Liver (tissue), 9 donors: Measurements from ENCODE around the gene SMAD6. TPM values are rescaled to one million over a fixed set of nuclear protein-coding genes. Genes with fewer than 3 reads are reported as not detected.

Experiments used
- DNase-seq: peaks from one replicate; pipeline ENCODE4 v3.0.0-alpha.2; 2017; ENCODE audit warnings: low spot score
- H3K27ac ChIP-seq, 2 donors: one replicate each; pipeline ENCODE4 v1.7.0; 2013; ENCODE audit warnings: inconsistent platforms in 2 of 2, low read length in 2 of 2, control low read depth in 1 of 2, low read depth in 1 of 2, mild to moderate bottlenecking in 1 of 2
- H3K27me3 ChIP-seq, 4 donors: one replicate each; pipeline versions ENCODE4 v1.6.1 to v1.7.0; 2013; ENCODE audit warnings: low read length in 3 of 4, inconsistent platforms in 1 of 4, mild to moderate bottlenecking in 1 of 4, moderate library complexity in 1 of 4; ENCODE audit not compliant: control insufficient read depth in 4 of 4, insufficient read depth in 4 of 4
- H3K36me3 ChIP-seq, 4 donors: one replicate each; pipeline versions ENCODE4 v1.6.1 to v1.7.0; 2013; ENCODE audit warnings: low read length in 3 of 4, mild to moderate bottlenecking in 3 of 4, low read depth in 1 of 4, moderate library complexity in 1 of 4; ENCODE audit not compliant: control insufficient read depth in 4 of 4, insufficient read depth in 3 of 4
- H3K4me1 ChIP-seq, 4 donors: one replicate each; pipeline versions ENCODE4 v1.6.1 to v1.7.0; 2013; ENCODE audit warnings: low read length in 3 of 4, mild to moderate bottlenecking in 3 of 4, moderate library complexity in 1 of 4; ENCODE audit not compliant: control insufficient read depth in 4 of 4, insufficient read depth in 4 of 4
- H3K4me3 ChIP-seq, 3 donors: one replicate each; pipeline versions ENCODE4 v1.6.1 to v1.7.0; 2013; ENCODE audit warnings: low read length in 3 of 3, control low read depth in 1 of 3, low read depth in 1 of 3, mild to moderate bottlenecking in 1 of 3
- H3K9ac ChIP-seq, 2 donors: one replicate each; pipeline ENCODE4 v1.7.0; 2013; ENCODE audit warnings: low read length in 2 of 2, mild to moderate bottlenecking in 2 of 2, moderate library complexity in 2 of 2, control low read depth in 1 of 2, low read depth in 1 of 2
- H3K9me3 ChIP-seq, 4 donors: one replicate each; pipeline versions ENCODE4 v1.6.1 to v1.7.0; 2013; ENCODE audit warnings: low read length in 3 of 4; ENCODE audit not compliant: control insufficient read depth in 4 of 4
- ATF3 ChIP-seq: IDR thresholded peaks from 2 replicates; pipeline ENCODE4 v1.6.1; 2016; ENCODE audit warnings: antibody characterized with exemption
- CTCF ChIP-seq: fragments of 150-350 bp; IDR thresholded peaks from 2 replicates; pipeline ENCODE4 v1.5.1; 2017; ENCODE audit warnings: improper control_type of control experiment, low read depth, low read length; ENCODE audit not compliant: missing input control
- EGR1 ChIP-seq, 2 donors: IDR thresholded peaks; 2 replicates each; pipeline ENCODE4 v1.6.1; 2016 to 2018; ENCODE audit warnings: antibody characterized with exemption in 2 of 2, low read depth in 2 of 2
- FOXA1 ChIP-seq: IDR thresholded peaks from 2 replicates; pipeline ENCODE4 v1.6.1; 2016; ENCODE audit warnings: antibody characterized with exemption
- GABPA ChIP-seq, 2 donors: IDR thresholded peaks in 1 of 2; conservative IDR thresholded peaks in 1 of 2; 2 replicates each; pipeline ENCODE4 v1.6.1; 2016; ENCODE audit warnings: antibody characterized with exemption in 2 of 2, mild to moderate bottlenecking in 1 of 2, moderate library complexity in 1 of 2
- HNF4A ChIP-seq, 2 donors: conservative IDR thresholded peaks; 2 replicates each; pipeline ENCODE4 v1.6.1; 2016; ENCODE audit warnings: antibody characterized with exemption in 2 of 2, mild to moderate bottlenecking in 2 of 2
- HNF4G ChIP-seq: IDR thresholded peaks from 2 replicates; pipeline ENCODE4 v1.6.1; 2016; ENCODE audit warnings: antibody characterized with exemption
- JUND ChIP-seq, 2 donors: IDR thresholded peaks; 2 replicates each; pipeline ENCODE4 v1.6.1; 2016; ENCODE audit warnings: antibody characterized with exemption in 2 of 2
- MAX ChIP-seq: IDR thresholded peaks from 2 replicates; pipeline ENCODE4 v1.6.1; 2016; ENCODE audit warnings: antibody characterized with exemption
- NR2F2 ChIP-seq: IDR thresholded peaks from 2 replicates; pipeline ENCODE4 v1.6.1; 2016; ENCODE audit warnings: antibody characterized with exemption
- RAD21 ChIP-seq, 2 donors: IDR thresholded peaks; 2 replicates each; pipeline ENCODE4 v1.6.1; 2016; ENCODE audit warnings: antibody characterized with exemption in 2 of 2, mild to moderate bottlenecking in 2 of 2
- REST ChIP-seq: IDR thresholded peaks from 2 replicates; pipeline ENCODE4 v1.6.1; 2016; ENCODE audit warnings: antibody characterized with exemption, mild to moderate bottlenecking
- RXRA ChIP-seq, 2 donors: IDR thresholded peaks; 2 replicates each; pipeline ENCODE4 v1.6.1; 2017 to 2018; ENCODE audit warnings: antibody characterized with exemption in 2 of 2, mild to moderate bottlenecking in 1 of 2
- SP1 ChIP-seq: IDR thresholded peaks from 2 replicates; pipeline ENCODE4 v1.6.1; 2018; ENCODE audit warnings: antibody characterized with exemption, mild to moderate bottlenecking
- TAF1 ChIP-seq: conservative IDR thresholded peaks from 2 replicates; pipeline ENCODE4 v1.6.1; 2016; ENCODE audit warnings: antibody characterized with exemption, mild to moderate bottlenecking
- YY1 ChIP-seq: IDR thresholded peaks from 2 replicates; pipeline ENCODE4 v1.6.1; 2016; ENCODE audit warnings: antibody characterized with exemption, mild to moderate bottlenecking
- ZBTB33 ChIP-seq: IDR thresholded peaks from 2 replicates; pipeline ENCODE4 v1.6.1; 2016; ENCODE audit warnings: antibody characterized with exemption
- WGBS: extraction: QIAGEN DNeasy Blood & Tissue Kit; methylation state at CpG from one replicate; pipeline ENCODE4 v1.1.7; 2013; 5-methylcytosine and 5-hydroxymethylcytosine counted together
- polyA plus RNA-seq, 2 donors: library from polyadenylated mRNA; stranded (reverse) in 1 of 2; unstranded in 1 of 2; fragments of 200-250 nt in 1 of 2; fragments of >200 nt in 1 of 2; fragmentation: Nextera tagmentation in 1 of 2; extraction: Ambion mirVana in 1 of 2; gene quantifications; one replicate each; pipeline versions ENCODE4 v1.2.1 to v1.2.3, GENCODE V29; 2013 to 2015
- total RNA-seq, 2 donors: library from RNA; depleted of rRNA; stranded (reverse); fragments of >200 nt; gene quantifications; one replicate each; pipeline ENCODE4 v1.2.3, GENCODE V29; 2014
- donor health status: healthy.
- donor health status: healthy.
- donor health status: healthy.
- donor health status: healthy.
- donor health status: healthy.

SMAD6 gene
- total and polyA plus RNA-seq, 4 donors = 1.2 to 15.1 (median 11.0) TPM

GRCh38 chr15:66700412-66700801, 1.6 kb upstream of the SMAD6 start (continued):
- TF ChIP-seq EGR1 (IDR thresholded peaks at IDR 0.05; ENCODE audit: low read depth in 2 of 2) (no peak), MAX (no peak), FOXA1 (no peak), HNF4A (conservative IDR thresholded peaks at IDR 0.05) (no peak), HNF4G (no peak)

- Histone ChIP-seq H3K27ac (peak overlapping the region; percentile 76 to 91), H3K9me3 (no peaks in the 10 kb centered on the region), H3K36me3 (no peaks in the 10 kb centered on the region), H3K4me1 (peaks cover 3 to 44% (median 28%) of the 10 kb centered on the region in 4 donors), H3K9ac (peak overlapping the region in 1 of 2 donors; percentile 72), H3K4me3 (peak overlapping the region; percentile 72 to 90 (median 86)), H3K27me3 (no peaks in the 10 kb centered on the region)
- WGBS = under 1% methylated on average over 68 of the region's 68 CpGs
- TF ChIP-seq JUND (IDR thresholded peaks at IDR 0.05) (no peak), TAF1 (no peak), HNF4A (conservative IDR thresholded peaks at IDR 0.05) (peak in 1 of 2 donors; percentile 35), REST (peak; percentile 4), CTCF (no peak), NR2F2 (peak; percentile 22), RAD21 (IDR thresholded peaks at IDR 0.05) (peak in 1 of 2 donors; percentile 29), RXRA (IDR thresholded peaks at IDR 0.05) (peak; percentile 33 to 39), SP1 (peak; percentile 51), YY1 (peak; percentile 75)
- DNase-seq = peak; percentile 95
Observed at GRCh38 chr15:66700802-66701421, 1.1 kb upstream of the SMAD6 start.

- Histone ChIP-seq H3K36me3 (no peaks in the 10 kb centered on the region), H3K4me1 (peaks cover 3 to 50% (median 34%) of the 10 kb centered on the region in 4 donors), H3K9me3 (no peaks in the 10 kb centered on the region), H3K27ac (peak overlapping the region; percentile 76 to 91), H3K4me3 (peak overlapping the region; percentile 60 to 86 (median 72)), H3K27me3 (no peaks in the 10 kb centered on the region), H3K9ac (peak overlapping the region in 1 of 2 donors; percentile 72)
- no peak for DNase-seq
- under 1% methylated on average over 48 of the region's 48 CpGs for WGBS
- TF ChIP-seq CTCF (no peak), JUND (IDR thresholded peaks at IDR 0.05) (no peak), MAX (no peak), HNF4G (no peak), RXRA (IDR thresholded peaks at IDR 0.05) (no peak), RAD21 (IDR thresholded peaks at IDR 0.05) (no peak), ATF3 (no peak), NR2F2 (no peak), SP1 (no peak), EGR1 (IDR thresholded peaks at IDR 0.05; ENCODE audit: low read depth in 2 of 2) (no peak), ZBTB33 (no peak), YY1 (no peak), TAF1 (no peak), GABPA (IDR thresholded peaks at IDR 0.05 in 1 of 2, conservative IDR thresholded peaks at IDR 0.05 in 1 of 2) (no peak)
Observed at GRCh38 chr15:66701422-66702034, 508 bp upstream of the SMAD6 start.
